GM18499 (cell line): ENCODE results near the gene AMER2.

Experiments
- ATAC-seq: cut with Tn5 transposase; IDR thresholded peaks from one replicate; pipeline ENCODE4 v1.9.1; 2021; ENCODE audit warnings: moderate number of reproducible peaks; ENCODE audit not compliant: insufficient read depth, unreplicated experiment

The AMER2 gene, protein sequence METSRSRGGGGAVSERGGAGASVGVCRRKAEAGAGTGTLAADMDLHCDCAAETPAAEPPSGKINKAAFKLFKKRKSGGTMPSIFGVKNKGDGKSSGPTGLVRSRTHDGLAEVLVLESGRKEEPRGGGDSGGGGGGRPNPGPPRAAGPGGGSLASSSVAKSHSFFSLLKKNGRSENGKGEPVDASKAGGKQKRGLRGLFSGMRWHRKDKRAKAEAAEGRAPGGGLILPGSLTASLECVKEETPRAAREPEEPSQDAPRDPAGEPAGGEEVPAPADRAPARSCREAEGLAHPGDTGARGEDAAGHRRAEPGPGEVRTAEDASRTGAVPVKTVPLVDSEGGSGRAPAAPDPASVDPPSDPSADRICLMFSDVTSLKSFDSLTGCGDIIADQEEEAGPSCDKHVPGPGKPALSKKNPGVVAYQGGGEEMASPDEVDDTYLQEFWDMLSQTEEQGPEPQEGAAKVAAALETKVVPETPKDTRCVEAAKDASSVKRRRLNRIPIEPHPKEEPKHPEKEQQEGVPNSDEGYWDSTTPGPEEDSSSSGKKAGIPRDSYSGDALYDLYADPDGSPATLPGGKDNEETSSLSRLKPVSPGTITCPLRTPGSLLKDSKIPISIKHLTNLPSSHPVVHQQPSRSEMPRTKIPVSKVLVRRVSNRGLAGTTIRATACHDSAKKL

DNA sequence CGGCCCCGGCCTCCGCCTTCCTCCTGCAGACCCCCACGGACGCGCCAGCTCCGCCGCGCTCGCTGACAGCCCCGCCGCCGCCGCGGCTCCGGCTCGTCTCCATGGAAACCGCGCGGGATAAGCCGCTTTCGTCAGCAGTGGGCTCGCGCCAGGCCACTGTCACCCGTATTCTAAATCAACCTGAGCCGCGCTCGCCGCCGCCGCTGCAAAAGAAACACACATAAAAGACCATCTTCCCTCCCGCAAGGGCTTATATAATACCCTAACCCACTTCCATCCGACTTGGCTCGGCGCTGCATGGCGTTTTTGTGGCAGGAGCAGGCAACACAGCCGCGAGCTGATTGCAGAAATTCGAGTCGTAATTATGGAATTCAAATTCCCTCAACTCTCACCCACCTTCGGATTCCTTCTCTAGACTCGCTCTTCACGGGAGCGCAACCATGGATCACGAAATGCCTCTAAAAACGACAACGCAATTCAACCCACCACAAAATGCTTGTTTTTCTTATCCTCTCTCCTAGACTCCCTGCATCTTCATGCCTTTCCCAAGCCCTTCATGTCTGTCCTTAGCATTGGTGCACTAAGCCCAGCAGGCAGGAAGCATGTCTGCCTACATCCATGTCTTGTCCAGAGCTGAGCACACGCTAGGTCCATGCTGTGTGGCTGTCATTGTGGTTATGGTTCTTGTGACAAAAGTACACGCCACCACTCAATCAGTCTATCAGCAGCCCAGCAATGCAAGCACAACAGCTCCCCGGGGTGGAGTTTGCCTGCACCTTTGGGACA is at the start of gene AMER2:
TSS of gene AMER2 (minus strand) at position 772 of the 786 bp plus-strand sequence. CDS start at position 103, 669 bp downstream.
- ATAC-seq = no peak

DNA sequence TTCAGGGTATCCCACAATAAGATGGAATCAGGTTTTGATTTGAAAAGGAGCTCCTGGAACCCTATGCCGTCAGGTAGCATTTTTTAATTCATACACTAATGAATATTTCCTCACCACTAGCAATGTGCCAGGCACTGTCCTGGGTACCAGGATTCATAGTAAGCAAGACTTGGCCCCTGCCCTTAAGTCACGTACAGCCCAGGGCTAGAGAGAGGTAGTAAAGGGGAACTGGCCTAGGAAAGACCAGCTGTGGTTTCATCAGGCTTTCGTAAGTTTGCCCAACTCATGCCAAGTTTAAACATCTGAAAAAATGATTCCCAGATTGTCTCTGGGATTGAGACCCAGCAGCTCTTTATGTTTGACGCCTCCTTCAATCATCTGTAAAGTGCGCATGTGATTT is 45.9 kb upstream of the AMER2 start:
- no peak for ATAC-seq

DNA sequence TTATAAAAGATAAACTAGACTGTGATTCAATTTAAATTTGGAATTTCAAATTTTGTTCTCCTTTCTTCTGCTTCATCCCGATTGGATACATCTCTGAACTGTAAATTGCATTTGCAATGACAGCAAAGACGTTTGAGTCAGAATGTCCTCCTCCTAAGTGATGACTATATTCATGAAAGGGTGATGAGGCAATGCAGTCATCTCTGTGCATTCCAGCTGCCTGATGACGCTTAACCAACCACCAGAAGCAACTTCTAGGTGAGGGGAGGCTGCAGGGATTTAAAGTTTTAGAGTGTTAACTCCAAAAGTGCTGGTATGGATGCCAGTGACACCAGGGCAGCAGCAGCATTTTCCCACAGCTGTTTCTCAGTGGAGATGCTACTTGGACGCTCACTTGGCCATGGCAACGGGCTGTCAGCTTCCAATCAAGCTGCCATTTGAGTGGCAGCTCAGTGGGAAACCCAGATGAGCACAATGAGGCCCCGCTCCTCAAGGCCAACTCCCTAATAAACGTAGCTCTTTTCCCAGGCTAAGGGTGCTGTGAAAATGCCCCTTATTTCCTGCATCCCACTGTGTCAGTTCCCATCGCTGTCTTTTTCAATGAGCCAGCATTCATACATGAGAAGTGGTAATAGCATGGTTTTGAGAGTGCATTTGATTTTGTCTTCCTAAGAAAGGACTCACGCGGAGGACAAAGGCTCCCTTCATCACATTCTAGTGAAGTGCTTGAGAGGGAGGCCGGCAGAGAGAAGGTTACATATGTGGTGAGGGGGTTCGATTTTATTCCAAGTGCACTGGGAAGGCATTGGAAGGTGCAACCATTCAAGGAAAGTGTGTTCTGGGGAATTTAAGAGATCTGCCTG is 45.2 kb upstream of the AMER2 start:
- no peak for ATAC-seq

DNA sequence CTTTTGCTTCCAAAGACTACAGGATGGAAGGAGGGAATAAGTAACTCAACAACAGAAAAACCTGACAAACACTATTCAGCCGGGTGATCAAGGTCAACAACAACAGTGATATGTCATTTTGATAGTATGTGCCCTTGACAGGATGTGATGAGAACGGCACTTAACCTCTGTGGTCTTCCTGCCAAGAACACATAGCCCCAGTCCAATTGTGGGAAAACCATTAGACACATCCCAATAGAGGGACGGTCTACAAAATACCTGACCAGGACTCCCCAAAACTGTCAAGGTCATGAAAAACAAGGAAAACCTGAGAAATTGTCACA is 43.1 kb upstream of the AMER2 start:
- ATAC-seq = no peak

DNA sequence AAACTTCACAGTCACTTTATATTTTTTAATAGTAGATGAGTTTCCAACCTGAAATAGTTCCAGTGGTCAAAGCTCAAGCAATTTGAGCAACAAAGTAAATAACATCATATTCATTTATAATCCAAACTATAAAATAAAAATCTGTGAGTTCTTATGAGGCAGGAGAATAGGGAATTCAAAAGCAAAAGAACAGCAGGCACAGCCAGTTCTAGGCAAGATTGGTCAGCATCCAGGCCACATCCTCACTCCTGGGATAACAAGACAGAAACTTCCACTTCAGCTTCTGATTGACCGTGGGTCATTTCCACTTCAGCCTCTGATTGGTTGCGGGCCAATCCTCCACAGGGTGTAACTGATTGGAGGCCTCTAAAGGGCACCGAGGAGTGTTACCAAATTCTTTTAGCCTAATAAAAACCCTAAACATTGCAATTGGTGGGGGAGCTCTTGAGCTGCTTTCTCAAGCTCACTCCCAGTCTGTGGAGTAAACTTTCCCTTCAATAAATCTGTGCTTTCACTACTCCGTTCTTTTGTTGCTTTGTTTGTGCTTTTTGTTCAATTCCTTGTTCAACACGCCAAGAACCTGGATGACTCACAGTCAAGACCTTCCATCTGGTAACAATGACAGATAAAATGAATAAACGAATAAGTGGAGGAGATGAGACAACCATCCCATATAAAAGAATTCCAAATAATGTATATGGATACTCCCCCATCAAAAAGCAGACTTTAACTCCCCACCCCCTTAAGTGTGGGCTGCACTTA is 42.6 kb upstream of the AMER2 start:
- no peak for ATAC-seq

DNA sequence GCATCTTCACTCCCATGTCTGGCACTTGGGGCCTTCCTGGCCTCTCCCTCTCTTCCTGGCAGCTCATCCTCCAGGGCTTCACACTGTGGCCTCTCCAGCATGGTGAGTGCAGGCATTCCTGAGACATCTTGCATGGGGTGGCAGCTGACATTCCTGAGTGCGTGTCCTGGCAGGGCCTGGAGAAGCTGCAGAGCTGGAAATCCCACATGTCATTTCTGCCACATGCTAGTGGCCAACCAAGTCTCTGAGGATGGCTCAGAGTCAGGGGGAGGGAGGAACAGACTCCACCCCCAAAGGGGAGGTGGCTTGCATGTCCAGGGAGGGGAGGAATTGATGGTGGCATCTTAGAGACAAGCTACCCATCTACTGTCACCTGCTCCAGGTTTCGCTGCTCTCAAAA is 41.6 kb upstream of the AMER2 start:
- ATAC-seq = no peak

DNA sequence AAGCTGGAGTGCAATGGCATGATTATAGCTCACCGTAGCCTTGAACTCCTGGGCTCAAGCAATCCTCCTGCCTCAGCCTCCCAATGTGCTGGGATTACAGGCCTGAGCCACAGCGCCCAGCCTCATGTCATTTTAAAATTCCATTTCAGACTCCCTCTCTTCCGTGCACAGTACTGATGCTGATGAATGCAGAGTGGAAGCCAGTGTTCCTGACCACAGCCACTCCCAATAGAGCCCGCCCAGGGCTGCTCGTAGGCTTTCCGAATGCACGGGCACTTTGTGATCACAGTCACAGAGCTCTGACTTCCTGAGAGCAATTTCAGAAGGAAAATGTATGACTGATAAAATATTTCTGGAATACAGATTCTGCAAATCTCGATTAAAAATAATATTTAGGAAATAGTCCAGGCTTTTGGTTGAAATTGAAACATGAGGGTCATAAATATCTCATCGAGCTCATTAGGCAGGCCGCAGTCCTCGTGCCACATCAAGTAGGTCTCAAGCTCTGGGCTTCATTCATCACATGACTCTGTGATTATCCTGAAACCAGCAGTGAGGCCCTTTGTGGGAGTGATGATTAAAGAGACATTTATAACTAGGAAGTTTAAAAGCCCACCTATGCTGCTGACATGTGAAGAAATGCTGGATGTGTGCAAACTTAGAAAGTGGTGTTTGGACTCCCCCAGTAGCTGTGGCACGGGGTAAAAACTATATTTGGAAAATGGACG is 38.9 kb upstream of the AMER2 start:
- no peak for ATAC-seq

DNA sequence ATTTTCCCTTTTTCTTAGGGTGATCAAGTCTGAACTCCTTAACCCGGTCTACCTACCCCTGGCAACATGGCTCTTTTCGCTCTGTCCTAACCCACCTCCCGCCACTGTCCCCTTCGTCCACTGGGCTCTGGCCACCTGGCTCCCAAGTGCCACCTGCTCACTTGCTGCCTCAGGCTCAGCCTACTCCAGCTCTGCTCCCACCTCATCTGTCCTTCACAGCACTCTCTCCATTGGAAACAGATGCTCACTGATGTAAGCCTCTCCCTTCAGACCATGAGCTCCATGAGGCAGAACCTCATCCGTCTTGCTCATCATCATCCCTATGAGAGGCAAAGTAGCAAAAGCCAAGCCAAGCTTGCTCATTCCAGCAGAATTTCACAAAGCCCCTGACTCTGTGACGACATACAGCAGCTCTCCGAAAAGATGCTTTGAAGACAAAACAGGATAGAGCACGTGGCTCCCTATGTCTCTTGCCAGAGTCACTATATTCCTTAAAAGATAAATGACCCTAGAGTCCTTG is 35.3 kb upstream of the AMER2 start:
- ATAC-seq = no peak

DNA sequence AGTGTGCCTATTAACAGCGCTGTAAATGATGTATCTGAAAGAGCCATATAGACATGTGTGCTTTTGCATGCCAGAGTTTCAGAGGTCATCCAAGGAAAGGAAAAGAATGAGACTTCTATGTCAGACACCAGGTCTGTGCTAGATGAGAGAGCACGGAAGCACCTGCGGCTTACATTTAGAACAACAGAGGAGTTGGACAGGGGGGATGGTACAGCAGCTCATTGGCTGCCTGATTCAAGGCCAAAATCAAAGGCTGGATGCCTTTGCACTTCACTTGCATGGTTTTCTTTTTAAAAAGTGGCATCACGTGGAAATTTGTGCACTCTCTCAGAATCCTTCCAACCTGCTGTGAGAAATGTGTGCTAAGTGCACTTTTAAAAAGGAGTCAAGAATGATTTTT is 32.8 kb upstream of the AMER2 start:
- ATAC-seq = no peak

DNA sequence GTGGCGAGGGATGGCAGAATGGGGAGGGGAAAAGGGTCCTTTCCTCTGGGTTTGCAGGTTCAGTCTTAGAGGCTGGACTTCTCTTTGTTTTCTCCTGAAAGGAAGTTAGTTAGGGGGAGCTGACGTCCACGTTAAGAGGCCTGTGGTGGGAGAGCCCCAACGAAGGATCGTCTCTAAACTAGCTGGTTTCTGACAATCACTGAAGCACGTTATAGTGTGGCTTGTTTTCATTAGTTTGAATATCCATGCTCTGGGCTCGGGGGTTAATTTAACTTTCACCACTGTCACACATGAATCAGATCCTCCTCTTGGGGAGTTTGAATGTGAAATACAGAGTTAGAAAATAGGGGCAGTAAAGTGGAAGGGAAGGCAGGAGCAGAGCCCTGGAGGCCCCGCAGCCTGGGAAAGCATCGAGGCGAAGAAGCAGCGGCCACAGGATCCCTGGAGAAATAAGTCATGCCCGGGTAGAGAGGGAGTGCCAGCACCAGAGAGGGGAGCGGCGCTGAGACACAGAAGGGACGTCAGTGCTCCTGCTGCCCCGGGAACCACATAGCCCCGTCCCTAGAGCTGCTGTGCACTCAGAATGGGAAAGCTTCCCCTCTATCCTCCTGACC is 31.1 kb upstream of the AMER2 start:
- no peak for ATAC-seq

DNA sequence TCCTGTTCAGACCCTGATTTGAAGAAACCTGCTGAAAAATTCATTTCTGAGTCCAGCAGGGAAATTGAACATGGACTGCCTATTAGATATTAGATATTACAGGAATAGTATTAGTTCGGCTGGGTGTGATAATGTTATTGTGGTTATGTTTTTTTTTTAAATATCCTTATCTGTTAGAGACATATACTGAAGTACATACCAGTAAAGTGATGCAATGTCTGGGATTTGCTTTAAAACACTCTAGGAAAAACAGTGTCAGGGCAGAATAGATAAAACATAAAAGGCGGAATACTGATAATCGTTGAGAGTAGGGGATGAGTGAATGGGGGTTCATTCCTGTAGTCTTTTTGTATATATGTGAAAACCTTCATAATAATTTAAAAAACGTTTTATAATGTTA is 28.7 kb upstream of the AMER2 start:
- no peak for ATAC-seq

DNA sequence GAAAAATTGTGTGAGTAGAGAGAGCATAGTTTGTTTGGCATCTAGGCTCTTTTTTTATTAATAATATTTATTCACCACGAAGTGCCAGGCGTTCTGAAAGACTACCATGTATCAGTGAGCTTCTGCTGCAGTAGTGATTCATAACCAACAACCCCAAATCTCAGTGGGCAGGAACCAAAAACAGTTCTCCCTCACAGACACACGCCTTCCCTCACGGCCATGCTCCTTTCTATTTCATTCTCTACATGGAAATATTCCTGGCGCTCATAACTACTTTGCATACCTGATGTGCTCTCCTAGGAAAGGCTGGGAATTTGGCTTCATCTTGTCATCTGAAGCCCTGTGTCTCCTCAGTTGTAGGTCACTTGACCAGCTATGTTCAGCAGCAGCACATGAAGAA is 26.6 kb upstream of the AMER2 start:
- ATAC-seq = no peak

DNA sequence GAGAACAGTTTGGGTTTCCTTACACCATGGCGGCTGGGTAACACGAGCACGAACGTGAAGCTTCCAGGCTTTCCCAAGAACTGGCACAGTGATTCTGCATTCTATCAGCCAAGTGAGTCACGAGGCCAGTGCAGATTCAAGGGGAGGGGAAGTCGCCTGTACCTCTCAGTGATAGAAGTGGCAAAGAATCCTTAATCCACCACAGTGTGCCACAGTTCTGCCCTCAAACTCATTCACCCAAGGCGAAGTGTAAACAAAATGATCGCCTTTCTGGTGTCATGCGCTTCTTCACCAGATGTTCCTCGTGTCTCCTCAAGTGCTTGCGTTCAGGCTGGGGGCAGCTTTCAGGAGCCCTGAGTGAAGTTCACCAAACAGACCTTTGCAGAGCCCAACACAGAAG is 24.9 kb upstream of the AMER2 start:
- no peak for ATAC-seq

DNA sequence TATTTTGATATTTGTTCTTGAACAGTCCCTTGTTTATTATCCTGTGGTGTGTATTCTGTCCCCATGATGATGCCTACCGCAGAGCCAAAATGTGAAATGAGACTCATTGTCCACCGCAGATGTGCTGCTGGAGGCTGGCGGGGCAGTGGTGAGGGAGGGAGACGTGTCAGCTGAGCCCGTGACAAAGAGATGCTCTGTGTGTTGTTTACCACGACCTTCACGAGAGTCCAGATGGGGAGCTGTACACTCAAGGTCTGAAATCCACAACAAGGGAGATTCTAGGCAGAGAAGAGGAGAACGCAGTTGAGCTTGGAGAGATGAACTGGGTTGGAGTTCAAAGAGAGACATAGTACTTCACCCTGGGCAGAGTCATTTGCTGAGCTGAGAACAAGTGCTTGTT is 20.8 kb upstream of the AMER2 start:
- no peak for ATAC-seq

DNA sequence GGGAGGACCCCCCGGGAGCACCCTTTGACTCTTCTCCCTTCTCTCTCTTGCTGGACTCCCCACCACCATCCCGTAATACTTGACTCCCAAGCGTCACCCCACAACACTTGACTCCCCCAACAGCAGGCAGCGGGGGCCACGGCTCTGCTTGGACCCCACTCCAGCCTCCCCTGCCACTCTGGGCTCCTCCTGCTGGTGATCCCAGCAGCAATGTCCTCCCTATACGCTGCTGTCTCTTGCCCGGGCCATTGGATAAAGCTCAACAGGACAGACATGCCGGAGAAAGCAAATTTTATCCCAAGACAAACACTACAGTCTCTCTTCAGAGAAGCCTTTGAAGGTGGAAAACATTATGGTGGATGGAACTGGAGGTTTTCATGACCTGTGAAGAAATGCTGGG is 20.4 kb upstream of the AMER2 start:
- ATAC-seq = no peak

DNA sequence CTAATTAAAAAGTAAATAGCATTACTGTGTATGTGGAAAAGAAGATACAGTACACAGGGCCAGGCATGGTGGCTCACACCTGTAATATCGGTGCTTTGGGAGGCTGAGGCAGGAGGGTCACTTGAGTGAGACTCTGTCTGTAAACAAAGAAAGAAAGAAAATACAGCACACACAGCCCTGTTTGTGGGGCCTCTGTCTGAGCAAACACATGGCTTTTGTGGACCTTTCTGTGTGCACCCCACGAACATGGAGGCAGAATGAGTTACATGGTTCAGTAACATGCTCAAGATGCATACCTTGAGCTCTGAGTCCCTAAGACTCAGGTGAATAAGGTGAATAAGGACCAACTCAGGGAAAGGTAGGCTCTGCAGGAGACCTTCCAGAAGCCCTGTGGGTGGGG is 20.0 kb upstream of the AMER2 start:
- ATAC-seq = no peak

DNA sequence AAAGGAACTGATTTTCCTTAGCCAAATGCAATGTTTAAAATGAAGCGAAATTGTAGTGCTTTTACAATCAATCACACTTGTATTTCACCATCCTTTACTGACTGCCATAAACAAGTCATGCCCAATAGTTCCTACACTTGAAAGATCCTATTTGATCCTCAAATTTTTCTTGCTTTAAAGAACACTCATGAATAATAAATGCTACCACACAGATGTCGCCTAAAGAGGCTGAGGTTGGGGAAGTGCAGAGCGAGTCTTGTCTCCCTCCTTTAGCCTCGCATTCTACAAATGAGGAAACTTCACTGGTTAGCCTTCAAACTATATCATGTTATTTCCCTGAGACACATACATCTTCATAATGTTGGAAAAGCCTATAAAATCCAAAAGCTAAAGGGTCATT is 18.7 kb upstream of the AMER2 start:
- ATAC-seq = no peak

DNA sequence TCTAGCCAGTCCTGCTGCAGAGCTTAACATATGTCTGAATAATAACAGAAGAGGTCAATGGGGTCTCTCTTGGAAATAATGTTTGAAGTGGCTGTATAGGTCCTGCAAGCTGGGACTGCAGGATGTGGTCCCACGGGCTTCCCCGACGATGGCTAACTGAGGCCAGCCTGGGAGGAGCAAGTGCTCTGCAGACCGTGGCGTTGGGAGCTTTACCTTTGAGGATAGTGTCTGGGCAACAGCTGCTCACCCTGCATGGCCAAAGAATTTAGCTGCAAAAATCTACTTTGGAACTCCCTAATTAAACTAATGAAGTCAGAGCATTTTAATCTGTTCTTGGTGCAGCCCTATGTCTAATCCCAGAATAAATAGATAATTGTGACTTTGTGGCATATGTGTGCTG is 18.2 kb upstream of the AMER2 start:
- ATAC-seq = no peak
